Endothelial cell of umbilical vein (primary cell): ENCODE results near the gene JAML.

ENCODE experiments used
- CTCF ChIP-seq, 2 donors: IDR thresholded peaks; 1 replicate in 1 of 2; 2 replicates in 1 of 2; pipeline ENCODE4 v1.5.1; 2011; ENCODE audit warnings: low read length in 2 of 2, mild to moderate bottlenecking in 2 of 2, moderate library complexity in 2 of 2, control low read depth in 1 of 2, inconsistent platforms in 1 of 2, low read depth in 1 of 2; ENCODE audit not compliant: insufficient read depth in 1 of 2; ENCODE audit errors: extremely low read depth in 1 of 2
- FOS ChIP-seq: IDR thresholded peaks from 2 replicates; pipeline ENCODE4 v1.6.1; 2011; ENCODE audit warnings: mild to moderate bottlenecking, low read length, moderate library complexity, borderline replicate concordance; ENCODE audit not compliant: insufficient read depth

GRCh38 chr11:118170231-118170630 lies 54.6 kb downstream of the JAML start:
- TF ChIP-seq FOS: no peak
- no peak for TF ChIP-seq CTCF (IDR thresholded peaks at IDR 0.05; ENCODE audit: extremely low read depth in 1 of 2, insufficient read depth in 1 of 2, low read depth in 1 of 2, low read length in 2 of 2)
